Measurements from ENCODE around the gene PPP1R17. TPM values are rescaled to one million over a fixed set of nuclear protein-coding genes. Genes with fewer than 3 reads are reported as not detected.

Gene PPP1R17
- total and polyA plus RNA-seq, 2 of the 13 experiments (the other 11 are each of a cell fraction or from before 2014, with no cell fraction given) = not detected

- Histone ChIP-seq H3K9ac (ENCODE audit: insufficient read depth, low read depth, low read length) (no peak overlapping the region), H3K27me3 (ENCODE audit: control insufficient read depth in 1 of 2, insufficient read depth in 2 of 2, low read length in 2 of 2) (no peaks in the 10 kb centered on the region), H3K9me3 (ENCODE audit: low read length) (no peaks in the 10 kb centered on the region), H3K36me3 (replicated peaks in 1 of 2; ENCODE audit: control insufficient read depth in 1 of 2, insufficient read depth in 2 of 2, low read length in 2 of 2) (no peaks in the 10 kb centered on the region), H4K20me1 (ENCODE audit: insufficient read depth, low read length) (no peaks in the 10 kb centered on the region), H3K27ac (ENCODE audit: extremely low read length, insufficient read depth, low read length) (no peak overlapping the region), H3K79me2 (ENCODE audit: insufficient read depth, low read length) (no peaks in the 10 kb centered on the region), H3K4me2 (ENCODE audit: low read depth, low read length) (no peak overlapping the region), H3K4me1 (ENCODE audit: insufficient read depth, low read length) (no peaks in the 10 kb centered on the region), H2AFZ (ENCODE audit: low read length) (no peak overlapping the region), H3K4me3 (replicated peaks in 1 of 3; ENCODE audit: insufficient read depth in 1 of 3, low read depth in 2 of 3, low read length in 3 of 3) (no peak overlapping the region)
- DNase-seq (ENCODE audit: low spot score) (no peak), FAIRE-seq (no peak), ATAC-seq (no peak)
- TF ChIP-seq, protein P1, sequence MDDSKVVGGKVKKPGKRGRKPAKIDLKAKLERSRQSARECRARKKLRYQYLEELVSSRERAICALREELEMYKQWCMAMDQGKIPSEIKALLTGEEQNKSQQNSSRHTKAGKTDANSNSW (CRISPR knock-in tag; IDR thresholded peaks at IDR 0.05; ENCODE audit: borderline replicate concordance) = no peak
- no peak for TF ChIP-seq ZNF792 (CRISPR knock-in tag; IDR thresholded peaks at IDR 0.05)
- no peak for TF ChIP-seq KLF11 (CRISPR knock-in tag; IDR thresholded peaks at IDR 0.05)
- no peak for TF ChIP-seq CHCHD3 (CRISPR knock-in tag; IDR thresholded peaks at IDR 0.05)
- TF ChIP-seq, protein P2, sequence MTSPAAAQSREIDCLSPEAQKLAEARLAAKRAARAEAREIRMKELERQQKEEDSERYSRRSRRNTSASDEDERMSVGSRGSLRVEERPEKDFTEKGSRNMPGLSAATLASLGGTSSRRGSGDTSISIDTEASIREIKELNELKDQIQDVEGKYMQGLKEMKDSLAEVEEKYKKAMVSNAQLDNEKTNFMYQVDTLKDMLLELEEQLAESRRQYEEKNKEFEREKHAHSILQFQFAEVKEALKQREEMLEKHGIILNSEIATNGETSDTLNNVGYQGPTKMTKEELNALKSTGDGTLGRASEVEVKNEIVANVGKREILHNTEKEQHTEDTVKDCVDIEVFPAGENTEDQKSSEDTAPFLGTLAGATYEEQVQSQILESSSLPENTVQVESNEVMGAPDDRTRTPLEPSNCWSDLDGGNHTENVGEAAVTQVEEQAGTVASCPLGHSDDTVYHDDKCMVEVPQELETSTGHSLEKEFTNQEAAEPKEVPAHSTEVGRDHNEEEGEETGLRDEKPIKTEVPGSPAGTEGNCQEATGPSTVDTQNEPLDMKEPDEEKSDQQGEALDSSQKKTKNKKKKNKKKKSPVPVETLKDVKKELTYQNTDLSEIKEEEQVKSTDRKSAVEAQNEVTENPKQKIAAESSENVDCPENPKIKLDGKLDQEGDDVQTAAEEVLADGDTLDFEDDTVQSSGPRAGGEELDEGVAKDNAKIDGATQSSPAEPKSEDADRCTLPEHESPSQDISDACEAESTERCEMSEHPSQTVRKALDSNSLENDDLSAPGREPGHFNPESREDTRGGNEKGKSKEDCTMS (CRISPR knock-in tag; conservative IDR thresholded peaks at IDR 0.05) = no peak
- TF ChIP-seq, protein P3, sequence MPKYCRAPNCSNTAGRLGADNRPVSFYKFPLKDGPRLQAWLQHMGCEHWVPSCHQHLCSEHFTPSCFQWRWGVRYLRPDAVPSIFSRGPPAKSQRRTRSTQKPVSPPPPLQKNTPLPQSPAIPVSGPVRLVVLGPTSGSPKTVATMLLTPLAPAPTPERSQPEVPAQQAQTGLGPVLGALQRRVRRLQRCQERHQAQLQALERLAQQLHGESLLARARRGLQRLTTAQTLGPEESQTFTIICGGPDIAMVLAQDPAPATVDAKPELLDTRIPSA (CRISPR knock-in tag; IDR thresholded peaks at IDR 0.05; ENCODE audit: borderline replicate concordance) = no peak
- no peak for TF ChIP-seq ZSCAN31 (CRISPR knock-in tag; IDR thresholded peaks at IDR 0.05; ENCODE audit: low read depth)
- no peak for TF ChIP-seq PRMT3 (CRISPR knock-in tag; IDR thresholded peaks at IDR 0.05; ENCODE audit: borderline replicate concordance, low read depth)
- no peak for TF ChIP-seq ZNF720 (CRISPR knock-in tag; IDR thresholded peaks at IDR 0.05)
- TF ChIP-seq MAFF (IDR thresholded peaks at IDR 0.05; ENCODE audit: low read depth, low read length) = no peak
- TF ChIP-seq U2AF2 (IDR thresholded peaks at IDR 0.05; ENCODE audit: low read depth, low read length) = no peak
- TF ChIP-seq REXO4 (CRISPR knock-in tag; IDR thresholded peaks at IDR 0.05; ENCODE audit: borderline replicate concordance) = no peak
- no peak for TF ChIP-seq SAFB2 (CRISPR knock-in tag; IDR thresholded peaks at IDR 0.05; ENCODE audit: borderline replicate concordance, low read depth)
- TF ChIP-seq MXI1 (IDR thresholded peaks at IDR 0.05; ENCODE audit: borderline replicate concordance, low read depth, low read length) = no peak
- no peak for TF ChIP-seq SAP130 (CRISPR knock-in tag; IDR thresholded peaks at IDR 0.05; ENCODE audit: low read depth)
- intact Hi-C loops (cut with micrococcal nuclease; ENCODE audit: unreplicated experiment) = no loop called here
- in situ Hi-C loops (cut with HindIII; ENCODE audit: extremely low pct_ligation_motif_present, low pct_unique_long_range_greater_than_20kb) = no loop called here
- ChIA-PET POLR2A (no interaction called here), CTCF (ENCODE audit: low intra/inter-chr PET ratio, low total read pairs) (no interaction called here)
- BruUV-seq (replicated peaks) = no TSS peak
- WGBS (ENCODE audit: low lambda C conversion rate) = 4% methylated on average over 7 of the region's 7 CpGs
Measured at GRCh38 chr7:31651234-31652062, 35.6 kb upstream of the PPP1R17 start.
